Measurements from ENCODE around the gene C11orf16.
"Not testable (repeated sequence)": the region's sequence is repeated elsewhere in the genome, so short reads cannot be mapped to it uniquely, and the experiment has no call there.

C11orf16 gene

DNA sequence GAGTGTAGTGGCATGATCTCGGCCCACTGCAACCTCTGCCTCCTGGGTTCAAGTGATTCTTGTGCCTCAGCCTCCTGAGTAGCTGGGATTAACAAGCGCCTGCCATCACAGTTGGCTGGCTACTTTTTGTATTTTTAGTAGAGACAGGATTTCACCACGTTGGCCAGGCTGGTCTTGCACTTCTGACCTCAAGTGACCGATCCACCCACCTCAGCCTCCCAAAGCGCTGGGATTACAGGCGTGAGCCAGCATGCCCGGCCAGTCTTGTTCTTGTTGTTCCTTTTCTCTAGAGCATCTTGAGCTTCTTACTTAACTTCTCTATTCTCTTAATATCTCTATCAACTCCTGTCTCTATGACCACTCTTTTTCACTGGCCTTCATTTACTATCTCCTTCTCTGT lies 51.2 kb downstream of the C11orf16 start:
- no CpG with 5 or more reads among the region's 7 CpGs for WGBS, 2 donors (ENCODE audit: extremely low coverage in 2 of 2, insufficient read length in 2 of 2, insufficient replicate concordance in 1 of 2)
- not testable (repeated sequence) for H4K8ac ChIP-seq (ENCODE audit: low read depth, low read length); H3K4me1 ChIP-seq (ENCODE audit: control insufficient read depth in 2 of 2, insufficient read depth in 1 of 2, low read depth in 1 of 2, low read length in 2 of 2); H3K4ac ChIP-seq (ENCODE audit: low read length); H4K91ac ChIP-seq (ENCODE audit: low read depth, low read length, poor library complexity); H2BK5ac ChIP-seq (ENCODE audit: low read length); H3K4me2 ChIP-seq (ENCODE audit: insufficient read depth, low read length, poor library complexity, severe bottlenecking); H3K27ac ChIP-seq (replicated peaks; ENCODE audit: low read length); H2AK5ac ChIP-seq (ENCODE audit: low read depth, low read length); H3K14ac ChIP-seq (ENCODE audit: low read length); H3K4me3 ChIP-seq (ENCODE audit: low read length in 2 of 2); H2BK120ac ChIP-seq (ENCODE audit: low read depth, low read length); H3K18ac ChIP-seq (ENCODE audit: low read length); H3K9me3 ChIP-seq (replicated peaks in 1 of 2; ENCODE audit: control insufficient read depth in 2 of 2, insufficient read depth in 1 of 2, low read depth in 1 of 2, low read length in 2 of 2); H3K9ac ChIP-seq (ENCODE audit: low read depth, low read length, poor library complexity); H3K27me3 ChIP-seq (ENCODE audit: control insufficient read depth in 3 of 3, insufficient read depth in 3 of 3, low read depth in 1 of 3, low read length in 3 of 3); H2BK15ac ChIP-seq (ENCODE audit: low read length); H3K79me1 ChIP-seq (ENCODE audit: low read depth, low read length); H2BK12ac ChIP-seq (ENCODE audit: low read length); H3K36me3 ChIP-seq (replicated peaks in 1 of 2; ENCODE audit: control insufficient read depth in 2 of 2, insufficient read depth in 2 of 2, low read length in 2 of 2); H2AFZ ChIP-seq (ENCODE audit: low read length); H3K23ac ChIP-seq (ENCODE audit: low read depth, low read length, poor library complexity); DNase-seq (ENCODE audit: low spot score)

DNA sequence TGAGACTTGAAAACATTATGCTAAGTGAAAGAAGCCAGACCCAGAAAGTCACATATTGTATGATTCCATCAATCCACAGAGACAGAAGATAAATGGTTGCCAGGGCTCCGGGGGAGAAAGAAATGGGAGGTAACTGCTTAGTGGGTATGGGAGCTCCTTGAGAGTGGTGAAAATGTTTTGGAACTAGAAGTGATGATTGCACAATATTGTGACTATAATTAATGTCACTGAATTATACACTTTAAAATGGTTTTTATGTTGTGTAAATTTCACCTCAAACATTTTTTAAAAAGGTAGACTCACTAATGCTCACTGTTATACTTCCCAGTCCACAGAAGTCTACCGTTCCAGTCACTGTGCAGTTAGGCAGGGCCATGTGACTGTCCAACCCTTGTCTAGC lies 54.0 kb downstream of the C11orf16 start:
- Histone ChIP-seq H3K9ac (ENCODE audit: low read depth, low read length, poor library complexity) (no peak overlapping the region), H2BK5ac (ENCODE audit: low read length) (no peak overlapping the region), H2BK120ac (ENCODE audit: low read depth, low read length) (no peak overlapping the region), H3K79me1 (ENCODE audit: low read depth, low read length) (no peaks in the 10 kb centered on the region), H2BK12ac (ENCODE audit: low read length) (no peak overlapping the region), H3K27ac (replicated peaks; ENCODE audit: low read length) (no peak overlapping the region), H4K8ac (ENCODE audit: low read depth, low read length) (no peak overlapping the region), H2AFZ (ENCODE audit: low read length) (no peak overlapping the region), H2AK5ac (ENCODE audit: low read depth, low read length) (no peak overlapping the region), H3K4me3 (ENCODE audit: low read length in 2 of 2) (no peak overlapping the region), H3K4me1 (ENCODE audit: control insufficient read depth in 2 of 2, insufficient read depth in 1 of 2, low read depth in 1 of 2, low read length in 2 of 2) (peaks cover 4% of the 10 kb centered on the region in 2 donors), H3K4ac (ENCODE audit: low read length) (no peak overlapping the region), H3K23ac (ENCODE audit: low read depth, low read length, poor library complexity) (no peak overlapping the region), H2BK15ac (ENCODE audit: low read length) (no peak overlapping the region), H3K18ac (ENCODE audit: low read length) (no peak overlapping the region), H3K4me2 (ENCODE audit: insufficient read depth, low read length, poor library complexity, severe bottlenecking) (no peak overlapping the region), H3K14ac (ENCODE audit: low read length) (no peak overlapping the region), H3K36me3 (replicated peaks in 1 of 2; ENCODE audit: control insufficient read depth in 2 of 2, insufficient read depth in 2 of 2, low read length in 2 of 2) (no peaks in the 10 kb centered on the region), H3K9me3 (replicated peaks in 1 of 2; ENCODE audit: control insufficient read depth in 2 of 2, insufficient read depth in 1 of 2, low read depth in 1 of 2, low read length in 2 of 2) (no peaks in the 10 kb centered on the region), H4K91ac (ENCODE audit: low read depth, low read length, poor library complexity) (no peak overlapping the region), H3K27me3 (ENCODE audit: control insufficient read depth in 3 of 3, insufficient read depth in 3 of 3, low read depth in 1 of 3, low read length in 3 of 3) (no peaks in the 10 kb centered on the region)
- no CpG with 5 or more reads among the region's 2 CpGs for WGBS, 2 donors (ENCODE audit: extremely low coverage in 2 of 2, insufficient read length in 2 of 2, insufficient replicate concordance in 1 of 2)
- DNase-seq (ENCODE audit: low spot score), result no peak

DNA sequence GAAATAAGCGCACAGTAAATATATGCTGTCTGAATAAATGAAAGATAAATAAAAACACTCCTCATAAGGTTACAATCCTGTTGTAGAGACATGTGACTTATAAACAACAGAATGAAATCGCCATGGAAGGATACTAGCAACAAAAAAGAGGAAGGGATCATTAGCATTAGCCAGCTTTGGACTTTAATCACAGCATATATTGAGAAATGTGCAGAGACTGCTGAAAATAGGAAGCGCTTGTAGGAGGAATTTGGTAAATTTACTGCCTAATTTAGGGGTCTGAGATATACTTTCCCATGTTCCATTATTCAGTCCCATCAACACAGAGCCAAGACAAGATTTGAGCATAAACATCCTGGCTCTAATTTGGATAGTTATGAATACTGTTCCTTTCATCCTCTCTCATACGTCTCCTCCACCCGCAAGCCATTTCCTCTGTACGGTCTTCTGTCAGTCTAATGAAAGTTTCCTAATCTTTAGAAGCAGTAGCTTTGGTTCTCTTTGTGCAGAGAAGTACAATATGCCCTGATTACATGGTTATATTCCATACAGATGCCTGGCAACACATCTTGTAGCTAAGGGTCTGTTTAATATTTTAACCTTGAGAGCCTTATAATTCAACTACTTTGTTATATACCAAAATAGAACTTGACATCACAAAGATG lies 58.9 kb downstream of the C11orf16 start:
- no peak overlapping the region for H2AK5ac ChIP-seq (ENCODE audit: low read depth, low read length)
- WGBS, 2 donors (ENCODE audit: extremely low coverage in 2 of 2, insufficient read length in 2 of 2, insufficient replicate concordance in 1 of 2), result no CpG with 5 or more reads among the region's 6 CpGs
- H3K27ac ChIP-seq (replicated peaks; ENCODE audit: low read length), result no peak overlapping the region
- no peaks in the 10 kb centered on the region for H3K36me3 ChIP-seq (replicated peaks in 1 of 2; ENCODE audit: control insufficient read depth in 2 of 2, insufficient read depth in 2 of 2, low read length in 2 of 2)
- no peak overlapping the region for H3K18ac ChIP-seq (ENCODE audit: low read length)
- H3K9me3 ChIP-seq (replicated peaks in 1 of 2; ENCODE audit: control insufficient read depth in 2 of 2, insufficient read depth in 1 of 2, low read depth in 1 of 2, low read length in 2 of 2), result no peaks in the 10 kb centered on the region
- DNase-seq (ENCODE audit: low spot score), result no peak
- H2AFZ ChIP-seq (ENCODE audit: low read length), result peak overlapping the region; percentile 30
- no peaks in the 10 kb centered on the region for H3K27me3 ChIP-seq (ENCODE audit: control insufficient read depth in 3 of 3, insufficient read depth in 3 of 3, low read depth in 1 of 3, low read length in 3 of 3)
- H2BK12ac ChIP-seq (ENCODE audit: low read length), result no peak overlapping the region
- H2BK15ac ChIP-seq (ENCODE audit: low read length), result no peak overlapping the region
- H4K91ac ChIP-seq (ENCODE audit: low read depth, low read length, poor library complexity), result no peak overlapping the region
- H3K4me3 ChIP-seq (ENCODE audit: low read length in 2 of 2), result no peak overlapping the region
- peaks cover 1 to 11% of the 10 kb centered on the region in 2 donors for H3K4me1 ChIP-seq (ENCODE audit: control insufficient read depth in 2 of 2, insufficient read depth in 1 of 2, low read depth in 1 of 2, low read length in 2 of 2)
- H2BK5ac ChIP-seq (ENCODE audit: low read length), result no peak overlapping the region
- H3K9ac ChIP-seq (ENCODE audit: low read depth, low read length, poor library complexity), result no peak overlapping the region
- no peaks in the 10 kb centered on the region for H3K79me1 ChIP-seq (ENCODE audit: low read depth, low read length)
- H3K4ac ChIP-seq (ENCODE audit: low read length), result no peak overlapping the region
- H2BK120ac ChIP-seq (ENCODE audit: low read depth, low read length), result no peak overlapping the region
- H3K14ac ChIP-seq (ENCODE audit: low read length), result no peak overlapping the region
- no peak overlapping the region for H3K23ac ChIP-seq (ENCODE audit: low read depth, low read length, poor library complexity)
- H4K8ac ChIP-seq (ENCODE audit: low read depth, low read length), result no peak overlapping the region
- no peak overlapping the region for H3K4me2 ChIP-seq (ENCODE audit: insufficient read depth, low read length, poor library complexity, severe bottlenecking)

DNA sequence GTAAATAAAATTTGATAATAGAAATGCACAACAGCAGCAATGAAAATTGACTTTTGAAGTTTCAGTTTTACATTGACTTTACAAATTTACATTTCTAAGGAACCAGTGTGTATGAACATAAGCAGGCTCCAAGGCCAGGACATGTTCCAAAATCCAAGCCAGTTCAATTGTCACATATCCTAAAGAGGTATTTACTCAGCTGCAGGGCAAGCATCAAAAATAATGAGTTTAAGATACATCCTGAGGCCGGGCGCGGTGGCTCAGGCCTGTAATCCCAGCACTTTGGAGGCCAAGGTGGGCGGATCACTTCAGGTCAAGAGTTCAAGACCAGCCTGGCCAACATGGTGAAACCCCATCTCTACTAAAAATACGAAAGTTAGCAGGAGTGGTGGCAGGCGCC lies 60.8 kb downstream of the C11orf16 start:
- Histone ChIP-seq H4K8ac (ENCODE audit: low read depth, low read length) (no peak overlapping the region), H3K18ac (ENCODE audit: low read length) (no peak overlapping the region), H2BK5ac (ENCODE audit: low read length) (no peak overlapping the region), H3K36me3 (replicated peaks in 1 of 2; ENCODE audit: control insufficient read depth in 2 of 2, insufficient read depth in 2 of 2, low read length in 2 of 2) (no peaks in the 10 kb centered on the region), H3K4me2 (ENCODE audit: insufficient read depth, low read length, poor library complexity, severe bottlenecking) (no peak overlapping the region), H3K27ac (replicated peaks; ENCODE audit: low read length) (no peak overlapping the region), H3K14ac (ENCODE audit: low read length) (no peak overlapping the region), H3K4me1 (ENCODE audit: control insufficient read depth in 2 of 2, insufficient read depth in 1 of 2, low read depth in 1 of 2, low read length in 2 of 2) (peaks cover 11 to 13% of the 10 kb centered on the region in 2 donors), H3K9ac (ENCODE audit: low read depth, low read length, poor library complexity) (no peak overlapping the region), H4K91ac (ENCODE audit: low read depth, low read length, poor library complexity) (no peak overlapping the region), H2AK5ac (ENCODE audit: low read depth, low read length) (no peak overlapping the region), H2BK15ac (ENCODE audit: low read length) (no peak overlapping the region), H2BK12ac (ENCODE audit: low read length) (no peak overlapping the region), H3K79me1 (ENCODE audit: low read depth, low read length) (no peaks in the 10 kb centered on the region), H2BK120ac (ENCODE audit: low read depth, low read length) (no peak overlapping the region), H3K4me3 (ENCODE audit: low read length in 2 of 2) (peak overlapping the region in 1 of 2 donors; percentile 77), H2AFZ (ENCODE audit: low read length) (peak overlapping the region; percentile 92), H3K4ac (ENCODE audit: low read length) (no peak overlapping the region), H3K27me3 (ENCODE audit: control insufficient read depth in 3 of 3, insufficient read depth in 3 of 3, low read depth in 1 of 3, low read length in 3 of 3) (no peaks in the 10 kb centered on the region), H3K23ac (ENCODE audit: low read depth, low read length, poor library complexity) (no peak overlapping the region), H3K9me3 (replicated peaks in 1 of 2; ENCODE audit: control insufficient read depth in 2 of 2, insufficient read depth in 1 of 2, low read depth in 1 of 2, low read length in 2 of 2) (no peaks in the 10 kb centered on the region)
- no peak for DNase-seq (ENCODE audit: low spot score)
- WGBS, 2 donors (ENCODE audit: extremely low coverage in 2 of 2, insufficient read length in 2 of 2, insufficient replicate concordance in 1 of 2), result no CpG with 5 or more reads among the region's 6 CpGs
